Osteoblast (primary cell): ENCODE results near the gene ITCH. TPM values are rescaled to one million over a fixed set of nuclear protein-coding genes. Genes with fewer than 3 reads are reported as not detected.
A peak's percentile ranks its signal among the peaks of the same experiment; 100 is the strongest.
"Not testable (repeated sequence)": the region's sequence is repeated elsewhere in the genome, so short reads cannot be mapped to it uniquely, and the experiment has no call there.

Experiments used
- DNase-seq: peaks from one replicate; pipeline ENCODE4 v3.0.0; 2011; ENCODE audit warnings: low spot score, mixed read lengths; ENCODE audit not compliant: insufficient read length; ENCODE audit errors: missing footprints
- H2AFZ ChIP-seq: 2 replicates; pipeline ENCODE4 v1.6.0; 2011; ENCODE audit warnings: mild to moderate bottlenecking, low read length
- H3K27ac ChIP-seq: 2 replicates; pipeline ENCODE4 v1.5.1; 2011; ENCODE audit warnings: mild to moderate bottlenecking, low read depth, low read length, moderate library complexity
- H3K27me3 ChIP-seq: 2 replicates; pipeline ENCODE4 v1.6.0; 2012; ENCODE audit warnings: mild to moderate bottlenecking, control low read depth, inconsistent platforms, low read length, moderate library complexity; ENCODE audit not compliant: insufficient read depth
- H3K36me3 ChIP-seq: 2 replicates; pipeline ENCODE4 v1.5.1; 2011; ENCODE audit warnings: mild to moderate bottlenecking, low read length, control low read depth, moderate library complexity; ENCODE audit not compliant: insufficient read depth
- H3K4me1 ChIP-seq: 2 replicates; pipeline ENCODE4 v1.5.1; 2011; ENCODE audit warnings: mild to moderate bottlenecking, low read length, control low read depth, moderate library complexity; ENCODE audit not compliant: insufficient read depth
- H3K4me2 ChIP-seq: 2 replicates; pipeline ENCODE4 v1.6.0; 2011; ENCODE audit warnings: mild to moderate bottlenecking, low read length; ENCODE audit not compliant: insufficient read depth
- H3K4me3 ChIP-seq: fragments of 200-600 bp; sonication (generic); 3 replicates; pipeline ENCODE4 v1.5.1; 2012; ENCODE audit warnings: mild to moderate bottlenecking, low read length, inconsistent platforms; ENCODE audit not compliant: insufficient read depth
- H3K79me2 ChIP-seq: 2 replicates; pipeline ENCODE4 v1.6.0; 2012; ENCODE audit warnings: mild to moderate bottlenecking, low read length, control low read depth, inconsistent platforms; ENCODE audit not compliant: insufficient read depth
- H3K9me3 ChIP-seq: 2 replicates; pipeline ENCODE4 v1.5.1; 2011; ENCODE audit warnings: low read depth, low read length, control low read depth
- H4K20me1 ChIP-seq: 2 replicates; pipeline ENCODE4 v1.6.0; 2012; ENCODE audit warnings: mild to moderate bottlenecking, low read length, control low read depth; ENCODE audit not compliant: insufficient read depth
- total RNA-seq: library from RNA; depleted of rRNA; stranded (reverse); fragments of >200 nt; gene quantifications from 2 replicates; pipeline ENCODE4 v1.2.3, GENCODE V29; 2012
- TF ChIP-seq, protein P1 (sequence below): IDR thresholded peaks from 2 replicates; pipeline ENCODE4 v1.5.1; 2011; ENCODE audit warnings: mild to moderate bottlenecking, low read depth, low read length, moderate library complexity; ENCODE audit errors: extremely low read depth

ITCH gene
- total RNA-seq, 1 donor = 79.3 TPM

DNA sequence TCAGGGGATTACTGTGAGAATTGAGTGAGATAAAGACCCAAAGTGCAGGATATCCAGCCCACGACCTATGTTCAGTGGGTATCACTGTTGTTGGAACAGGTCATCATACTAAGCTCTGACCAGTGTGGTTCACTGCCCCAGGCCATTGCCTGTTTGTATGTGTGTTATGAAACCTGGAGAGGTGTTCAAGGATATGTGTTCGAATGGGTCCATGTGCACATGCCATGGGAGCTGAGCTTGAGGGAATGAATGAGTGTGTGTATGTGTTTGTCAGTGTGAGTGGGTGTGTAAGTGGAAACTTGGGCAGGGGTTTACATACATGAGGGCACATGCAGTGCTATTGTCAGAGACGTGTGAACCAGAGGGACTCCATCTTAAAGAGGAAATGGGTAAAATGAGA is 42.2 kb upstream of the ITCH start:
- H3K4me2 ChIP-seq = no peak overlapping the region
- H2AFZ ChIP-seq = no peak overlapping the region
- H3K79me2 ChIP-seq = no peaks in the 10 kb centered on the region
- no peaks in the 10 kb centered on the region for H3K27me3 ChIP-seq
- H3K36me3 ChIP-seq = no peaks in the 10 kb centered on the region
- H3K9me3 ChIP-seq = no peaks in the 10 kb centered on the region
- no peak overlapping the region for H3K27ac ChIP-seq
- no peaks in the 10 kb centered on the region for H4K20me1 ChIP-seq
- H3K4me1 ChIP-seq = peaks cover 5% of the 10 kb centered on the region
- TF ChIP-seq, protein P1, sequence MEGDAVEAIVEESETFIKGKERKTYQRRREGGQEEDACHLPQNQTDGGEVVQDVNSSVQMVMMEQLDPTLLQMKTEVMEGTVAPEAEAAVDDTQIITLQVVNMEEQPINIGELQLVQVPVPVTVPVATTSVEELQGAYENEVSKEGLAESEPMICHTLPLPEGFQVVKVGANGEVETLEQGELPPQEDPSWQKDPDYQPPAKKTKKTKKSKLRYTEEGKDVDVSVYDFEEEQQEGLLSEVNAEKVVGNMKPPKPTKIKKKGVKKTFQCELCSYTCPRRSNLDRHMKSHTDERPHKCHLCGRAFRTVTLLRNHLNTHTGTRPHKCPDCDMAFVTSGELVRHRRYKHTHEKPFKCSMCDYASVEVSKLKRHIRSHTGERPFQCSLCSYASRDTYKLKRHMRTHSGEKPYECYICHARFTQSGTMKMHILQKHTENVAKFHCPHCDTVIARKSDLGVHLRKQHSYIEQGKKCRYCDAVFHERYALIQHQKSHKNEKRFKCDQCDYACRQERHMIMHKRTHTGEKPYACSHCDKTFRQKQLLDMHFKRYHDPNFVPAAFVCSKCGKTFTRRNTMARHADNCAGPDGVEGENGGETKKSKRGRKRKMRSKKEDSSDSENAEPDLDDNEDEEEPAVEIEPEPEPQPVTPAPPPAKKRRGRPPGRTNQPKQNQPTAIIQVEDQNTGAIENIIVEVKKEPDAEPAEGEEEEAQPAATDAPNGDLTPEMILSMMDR = no peak
- no peak overlapping the region for H3K4me3 ChIP-seq
- DNase-seq = no peak

DNA sequence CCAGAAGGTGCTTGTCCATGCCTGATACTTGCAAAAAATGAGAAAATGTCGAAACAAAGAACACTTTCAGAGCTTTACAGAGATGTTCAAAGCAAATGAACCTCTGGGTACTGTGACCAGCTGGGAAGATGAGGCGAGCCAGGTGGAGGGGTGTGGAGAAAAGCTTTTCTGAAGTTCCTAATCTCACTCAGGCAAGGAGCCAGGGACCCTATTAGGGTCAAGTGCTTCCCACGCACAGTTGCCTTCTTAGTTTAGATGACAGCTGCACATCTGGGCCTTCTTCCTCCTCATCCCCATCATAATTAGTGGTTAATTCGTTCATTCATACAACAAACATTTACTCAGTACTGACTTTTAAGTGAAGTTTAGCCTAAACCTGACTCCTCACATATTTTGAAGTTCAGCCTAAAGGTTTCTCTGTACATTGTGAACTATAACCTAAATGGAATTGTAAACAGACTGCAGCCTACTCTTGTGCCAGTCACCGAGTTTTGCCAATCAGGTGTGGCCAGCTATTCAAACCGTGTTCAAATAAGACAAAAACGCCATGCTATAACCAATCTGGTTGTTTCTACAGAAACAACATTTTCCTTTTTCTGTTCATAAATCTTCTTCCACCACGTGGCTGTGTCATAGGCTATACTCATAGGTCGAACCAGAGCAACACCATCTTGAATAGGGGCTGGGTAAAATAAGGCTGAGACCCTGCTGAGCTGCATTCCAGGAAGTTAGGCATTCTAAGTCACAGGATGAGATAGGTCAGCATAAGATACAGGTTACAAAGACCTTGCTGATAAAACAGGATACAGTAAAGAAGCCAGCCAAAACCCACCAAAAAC is 40.6 kb upstream of the ITCH start:
- H4K20me1 ChIP-seq = no peaks in the 10 kb centered on the region
- no peak overlapping the region for H3K4me3 ChIP-seq
- no peaks in the 10 kb centered on the region for H3K27me3 ChIP-seq
- no peak overlapping the region for H3K27ac ChIP-seq
- H3K9me3 ChIP-seq = no peaks in the 10 kb centered on the region
- H3K36me3 ChIP-seq = no peaks in the 10 kb centered on the region
- TF ChIP-seq, protein P1 = no peak
- H2AFZ ChIP-seq = no peak overlapping the region
- no peaks in the 10 kb centered on the region for H3K4me1 ChIP-seq
- no peak overlapping the region for H3K4me2 ChIP-seq
- no peaks in the 10 kb centered on the region for H3K79me2 ChIP-seq
- DNase-seq = no peak

DNA sequence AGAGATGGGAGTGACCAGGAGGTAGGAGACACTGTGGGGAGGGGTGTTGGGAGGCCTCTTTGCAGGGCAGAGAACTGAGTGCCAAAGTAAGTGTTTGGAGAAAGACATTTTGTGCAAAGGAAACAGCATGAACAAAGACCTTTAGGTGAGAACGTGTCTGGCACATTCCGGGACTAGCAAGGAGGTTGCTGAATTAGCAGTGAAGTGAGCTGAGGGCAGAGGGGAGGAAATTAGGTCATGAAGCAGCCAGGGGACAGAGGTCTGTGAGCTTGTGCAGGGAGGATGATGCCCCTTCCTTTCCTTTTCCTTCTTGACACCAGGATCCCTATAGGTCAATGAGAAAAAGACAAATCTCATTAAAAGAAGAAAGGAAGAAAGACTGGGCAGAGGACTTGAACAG is 38.5 kb upstream of the ITCH start:
- no peak overlapping the region for H3K27ac ChIP-seq
- no peak overlapping the region for H3K4me3 ChIP-seq
- H3K36me3 ChIP-seq = no peaks in the 10 kb centered on the region
- H3K4me1 ChIP-seq = no peaks in the 10 kb centered on the region
- H3K4me2 ChIP-seq = no peak overlapping the region
- H3K9me3 ChIP-seq = no peaks in the 10 kb centered on the region
- TF ChIP-seq, protein P1 = no peak
- DNase-seq = no peak
- no peaks in the 10 kb centered on the region for H3K27me3 ChIP-seq
- peak overlapping the region; percentile 15 for H2AFZ ChIP-seq
- H3K79me2 ChIP-seq = no peaks in the 10 kb centered on the region
- no peaks in the 10 kb centered on the region for H4K20me1 ChIP-seq

DNA sequence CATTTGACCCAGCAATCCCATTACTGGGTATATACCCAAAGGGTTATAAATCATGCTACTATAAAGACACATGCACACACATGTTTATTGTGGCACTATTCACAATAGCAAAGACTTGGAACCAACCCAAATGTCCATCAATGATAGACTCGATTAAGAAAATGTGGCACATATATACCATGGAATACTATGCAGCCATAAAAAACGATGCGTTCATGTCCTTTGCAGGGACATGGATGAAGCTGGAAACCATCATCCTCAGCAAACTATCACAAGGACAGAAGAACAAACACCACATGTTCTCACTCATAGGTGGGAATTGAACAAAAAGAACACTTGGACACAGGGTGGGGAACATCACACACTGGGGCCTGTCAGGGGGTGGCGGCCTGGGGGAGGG is 34.9 kb upstream of the ITCH start:
- not testable (repeated sequence) for H3K36me3 ChIP-seq, H3K9me3 ChIP-seq, H3K4me1 ChIP-seq, H3K79me2 ChIP-seq, H3K27ac ChIP-seq, H2AFZ ChIP-seq, H4K20me1 ChIP-seq, H3K27me3 ChIP-seq, H3K4me2 ChIP-seq, DNase-seq, H3K4me3 ChIP-seq
